Pulmonary artery endothelial cell (primary cell): ENCODE measurements around the gene GMPPA. TPM values are rescaled to one million over a fixed set of nuclear protein-coding genes. Genes with fewer than 3 reads are reported as not detected.

Experiments
- DNase-seq: peaks from one replicate; pipeline ENCODE4 v3.0.0-alpha.2; 2011; ENCODE audit warnings: low read depth, low spot score
- total RNA-seq: library from RNA; depleted of rRNA; stranded (reverse); fragments of >200 nt; gene quantifications from 2 replicates; pipeline ENCODE4 v1.2.3, GENCODE V29; 2014

GMPPA gene
- total RNA-seq: 44.5 and 45.1 TPM in 2 replicates

DNA sequence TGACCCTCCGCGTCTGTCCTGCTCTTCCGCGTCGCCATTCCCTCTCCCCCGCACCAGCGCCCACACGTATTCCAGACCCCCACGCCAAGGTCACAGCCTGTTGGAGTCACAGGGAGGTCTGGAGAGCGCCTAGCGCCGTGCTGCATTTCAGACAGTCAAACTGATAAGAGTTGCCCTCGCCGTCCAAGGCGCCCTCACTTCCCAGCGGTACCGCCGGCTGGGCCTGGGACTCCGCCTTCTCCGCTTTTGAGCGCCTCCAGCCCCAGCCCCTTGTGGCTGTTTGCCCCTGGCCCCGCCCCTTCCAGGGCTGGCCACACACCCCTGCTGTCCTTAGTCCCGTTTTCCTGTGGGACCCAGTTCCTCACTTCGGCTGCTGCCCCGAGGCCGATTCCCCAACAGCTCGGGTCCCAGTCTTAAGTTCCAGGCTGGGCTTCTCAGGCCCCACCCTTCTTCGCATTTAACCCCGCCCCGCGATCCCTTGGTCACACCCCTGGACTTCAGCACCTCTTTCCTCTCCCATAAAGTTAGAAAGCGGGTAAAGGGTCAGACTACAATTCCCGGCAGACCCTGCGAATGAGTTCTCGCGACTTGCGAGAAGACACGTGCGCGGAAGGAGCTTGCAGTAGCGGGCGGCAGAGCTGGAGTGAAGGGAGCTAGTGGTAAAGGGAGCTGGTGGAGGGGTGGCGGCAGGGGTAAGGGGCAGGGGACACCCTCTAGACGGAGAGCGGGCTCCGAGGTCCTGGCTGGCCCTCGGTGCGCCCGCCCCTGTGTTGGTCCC, at the start of gene GMPPA:
Gene GMPPA, plus strand, starts transcription at position 612 of the 778 bp plus-strand sequence. CDS start 1,085 bp downstream, outside the sequence.
- peak; percentile 94 for DNase-seq

DNA sequence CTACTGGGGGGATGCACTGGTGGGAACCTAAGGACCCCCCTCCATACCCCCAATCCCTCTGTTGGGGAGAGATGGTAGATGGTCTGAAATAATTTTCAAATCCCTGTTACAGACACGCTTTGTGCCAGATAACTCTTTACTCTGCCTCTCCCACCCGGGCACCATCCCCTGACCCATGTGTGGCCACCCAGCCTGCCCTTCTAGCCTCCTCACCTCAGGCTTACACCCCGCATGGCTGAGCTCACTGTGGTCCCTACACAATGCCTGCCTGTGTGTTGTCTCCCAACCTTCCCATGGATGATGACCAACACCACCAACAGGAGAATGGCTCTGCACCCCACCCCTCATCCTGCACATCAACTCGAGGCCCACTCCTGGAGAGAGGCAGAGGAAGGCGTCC, 49.1 kb upstream of the GMPPA start:
- DNase-seq: no peak

DNA sequence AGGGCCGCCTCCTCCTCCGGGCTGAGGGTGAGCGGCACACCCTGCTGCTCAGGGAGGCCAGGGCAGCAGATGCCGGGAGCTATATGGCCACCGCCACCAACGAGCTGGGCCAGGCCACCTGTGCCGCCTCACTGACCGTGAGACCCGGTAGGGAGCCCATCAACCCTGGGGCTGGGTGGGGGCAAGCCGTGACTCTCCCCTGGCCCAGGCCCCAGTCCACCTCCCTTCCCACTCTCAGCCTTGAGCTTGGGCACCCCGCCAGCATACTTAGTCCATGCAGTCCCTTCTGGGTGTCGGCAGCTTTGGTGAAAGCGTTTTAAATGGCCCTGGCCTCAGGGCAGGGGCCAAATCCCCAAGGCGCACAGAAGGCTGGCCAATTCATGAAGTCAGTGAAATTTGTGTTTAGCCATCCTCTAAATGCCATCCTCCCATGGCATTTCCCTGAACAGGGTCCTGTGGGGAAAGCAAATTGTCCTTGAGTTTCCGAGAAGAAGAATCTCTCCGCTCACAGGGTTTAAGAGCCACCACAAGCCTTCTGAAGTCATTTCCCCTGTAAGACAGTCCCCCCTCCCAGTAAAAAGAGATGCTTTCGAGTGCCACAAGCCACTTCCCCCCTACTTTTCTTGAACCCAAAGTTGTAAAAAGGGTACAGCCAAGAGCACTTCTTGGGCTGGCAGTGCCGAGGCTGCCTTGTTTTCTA, 46.9 kb upstream of the GMPPA start:
- DNase-seq: no peak

DNA sequence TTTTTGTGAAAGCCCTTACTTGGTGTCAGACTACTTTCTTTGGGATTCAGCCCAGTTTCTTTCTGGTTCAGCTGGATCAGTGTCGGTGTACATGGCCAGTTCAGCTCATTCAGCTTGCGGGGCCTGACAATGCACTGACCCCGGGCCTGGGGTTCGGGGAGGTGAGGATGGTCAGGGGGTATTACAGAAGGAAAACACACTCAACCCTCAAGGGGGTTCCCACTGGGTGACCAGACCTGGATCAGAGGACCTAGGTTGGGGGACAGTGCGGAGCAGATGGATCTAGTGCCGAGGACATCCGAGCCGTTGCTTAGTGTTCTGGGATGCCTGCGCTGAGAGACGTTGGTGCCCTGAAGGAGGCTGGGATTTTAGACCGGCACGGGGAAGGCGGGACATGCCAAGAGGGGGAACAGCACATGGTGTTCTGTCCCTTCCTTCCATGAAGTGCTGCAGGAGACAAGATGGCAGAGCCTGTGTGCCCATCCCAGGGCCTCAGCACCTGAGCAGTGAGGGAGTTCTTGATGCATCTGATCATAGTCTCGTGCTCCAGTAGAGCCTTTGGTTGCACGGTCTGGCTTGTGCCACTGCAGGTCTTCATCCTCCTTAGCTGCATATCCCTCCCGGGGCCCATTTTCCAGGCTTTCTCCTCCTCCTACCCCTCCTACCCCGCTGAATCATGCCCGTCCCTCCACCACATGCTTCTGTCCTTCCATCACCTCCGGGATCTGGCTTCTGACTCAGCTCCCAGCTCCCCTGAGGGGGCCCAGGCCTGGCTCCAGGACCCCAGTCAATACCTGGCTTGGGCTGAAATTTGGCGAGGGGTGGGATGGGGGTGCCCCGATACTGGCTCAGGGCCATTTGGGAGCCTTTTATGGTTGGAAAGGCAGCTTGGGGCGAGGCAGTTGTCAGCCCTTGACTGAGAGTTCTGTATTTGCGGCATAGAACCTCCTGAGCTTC, 46.1 kb upstream of the GMPPA start:
- DNase-seq: no peak

DNA sequence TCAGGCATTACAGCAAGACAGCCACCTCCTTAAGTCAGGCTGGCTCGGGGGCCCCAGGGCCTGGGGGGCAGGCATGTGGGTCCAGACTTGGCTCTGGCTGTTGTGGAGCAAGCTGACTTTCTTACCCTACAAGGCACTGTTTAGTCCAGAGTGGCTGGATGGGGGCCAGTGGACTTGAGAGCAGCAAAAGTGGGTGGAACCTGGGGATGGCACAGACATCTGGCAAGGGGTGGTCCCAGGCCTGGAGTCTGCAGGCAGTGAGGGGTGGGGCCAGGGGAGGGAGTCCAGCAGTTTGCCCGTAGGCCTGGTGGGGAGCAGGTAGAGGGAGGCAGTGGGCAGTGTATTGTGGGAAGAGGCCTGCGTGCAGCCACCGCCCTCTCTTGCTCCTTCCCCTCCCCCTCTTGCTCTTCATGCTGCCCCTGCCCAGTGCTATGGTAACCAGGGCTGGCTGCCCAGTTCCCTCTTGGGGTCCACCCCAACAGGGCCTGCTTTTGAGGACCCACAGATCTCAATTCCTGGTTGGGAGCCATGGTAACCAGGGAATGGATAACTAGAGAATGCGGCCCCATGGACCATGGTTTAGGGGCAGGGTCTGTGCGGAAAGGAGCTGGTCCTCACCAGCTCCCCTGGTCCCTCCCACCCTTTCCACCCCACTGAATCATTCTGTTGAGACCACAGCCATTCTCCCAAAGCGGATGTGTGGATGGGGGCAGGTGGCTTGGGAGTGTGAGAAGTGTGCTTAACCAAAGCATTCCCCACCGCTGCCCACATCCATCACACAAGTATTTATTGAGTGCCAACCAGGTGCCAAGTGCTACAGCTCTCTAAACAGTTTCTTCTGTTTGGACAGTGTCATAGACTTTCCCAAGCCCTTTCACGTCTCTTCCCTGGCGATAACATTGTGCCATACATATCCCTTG, 44.8 kb upstream of the GMPPA start:
- no peak for DNase-seq

DNA sequence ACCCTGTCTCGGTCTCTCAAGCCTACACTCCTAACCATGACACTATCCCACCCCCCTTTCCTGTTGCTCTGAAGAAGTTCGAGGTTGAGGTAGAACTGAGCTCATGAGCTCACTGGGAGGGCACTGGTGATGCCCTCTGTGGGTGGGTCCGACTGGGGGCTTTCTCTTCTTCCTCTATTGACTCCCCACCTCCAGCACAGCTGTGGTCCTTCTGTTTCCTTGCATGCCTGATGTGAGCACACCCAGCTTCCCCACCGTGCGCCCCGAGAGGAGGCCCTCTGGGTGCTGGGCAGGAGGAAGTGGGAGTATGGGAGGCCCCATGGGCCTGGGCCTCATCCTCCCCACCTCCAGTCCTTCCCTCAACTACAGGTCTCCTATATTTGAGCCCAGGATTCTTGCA, 43.1 kb upstream of the GMPPA start:
- no peak for DNase-seq

DNA sequence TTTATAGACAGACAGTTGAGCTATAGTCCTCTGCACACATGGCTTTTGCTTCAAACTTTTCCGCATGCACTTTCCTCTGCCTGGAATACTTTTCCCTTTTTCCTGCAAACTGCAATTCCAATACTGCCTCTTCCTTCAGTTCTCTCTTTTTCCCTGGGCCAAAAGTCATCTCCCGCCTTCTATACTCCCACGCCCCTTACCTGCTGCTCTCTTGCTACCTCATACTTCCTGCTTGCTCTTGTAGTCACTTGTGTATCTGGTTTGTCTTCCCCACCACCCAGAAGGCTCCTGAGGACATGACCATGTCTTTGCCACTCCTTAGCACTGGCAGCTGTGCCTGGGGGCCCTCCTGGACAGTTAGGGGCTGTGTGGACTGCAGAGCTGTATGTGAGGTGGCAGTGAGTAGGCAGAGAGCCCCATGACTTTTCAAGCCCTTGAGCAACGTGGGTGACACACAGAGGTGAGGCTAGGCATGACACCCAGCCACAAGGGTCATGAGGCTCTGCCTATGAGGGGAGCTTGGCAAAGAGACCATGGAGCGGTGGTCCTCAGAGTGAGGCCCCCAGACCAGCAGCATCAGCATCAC, 40.8 kb upstream of the GMPPA start:
- DNase-seq: no peak

DNA sequence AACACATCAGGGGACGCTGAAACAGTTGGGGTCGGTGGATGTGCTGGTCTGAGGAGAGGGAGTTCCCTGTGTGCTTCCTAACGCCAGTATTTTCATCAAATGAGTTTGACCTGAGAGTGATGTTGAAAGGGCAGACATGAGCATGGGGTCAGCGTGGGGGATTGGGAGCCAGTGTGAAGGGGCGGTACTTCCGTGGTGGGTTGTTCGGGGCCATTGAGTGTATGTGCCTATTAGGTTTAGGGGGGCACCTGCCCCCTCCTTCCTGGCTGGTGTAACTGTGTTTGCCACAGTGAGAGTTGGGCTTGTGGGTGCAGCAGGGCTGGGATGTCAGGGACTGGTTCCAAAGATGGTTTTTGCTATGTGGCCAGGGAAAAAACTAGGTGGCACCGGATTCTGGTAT, 39.7 kb upstream of the GMPPA start:
- DNase-seq: no peak

DNA sequence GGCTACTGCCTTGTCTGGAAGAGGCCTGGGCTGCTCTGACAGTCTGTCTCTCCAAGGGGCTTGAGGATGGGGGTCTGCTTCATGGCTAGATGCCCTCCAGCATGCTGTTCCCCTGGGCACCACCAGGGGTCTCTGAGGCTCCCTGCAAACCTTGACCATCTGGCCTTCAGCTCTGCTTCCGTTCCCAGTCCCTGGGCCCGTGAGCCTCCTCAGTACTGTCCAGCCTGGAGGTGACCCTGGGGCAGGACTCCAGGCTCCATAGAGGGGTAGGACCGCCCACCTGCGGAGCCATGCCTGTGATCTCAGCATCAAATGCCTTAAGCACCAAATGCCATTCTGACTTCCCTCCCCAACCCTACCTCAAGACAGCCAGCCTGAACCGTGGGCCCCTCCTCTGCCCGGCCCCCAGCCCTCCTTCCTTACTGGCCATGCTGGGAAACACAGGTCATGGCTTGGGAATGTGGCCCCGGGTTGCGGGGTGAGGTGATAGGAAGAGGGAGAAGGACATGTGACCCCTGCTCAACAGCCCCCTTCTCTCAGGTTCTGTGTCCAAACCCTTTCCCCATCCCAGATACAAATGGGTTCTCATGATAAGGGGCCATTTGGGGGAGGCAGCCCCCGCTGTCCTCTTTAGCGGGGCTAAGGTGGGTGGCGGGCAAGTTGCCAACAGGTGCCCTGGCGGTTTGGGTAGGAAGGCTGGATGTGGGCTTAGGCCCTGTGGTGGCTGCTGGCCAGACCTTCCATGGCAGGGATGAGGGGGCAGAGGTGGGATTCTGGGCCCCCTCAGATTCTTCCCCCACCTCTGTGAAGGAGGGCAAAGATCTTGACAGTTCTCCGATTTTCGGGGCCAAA, 39.0 kb upstream of the GMPPA start:
- no peak for DNase-seq

DNA sequence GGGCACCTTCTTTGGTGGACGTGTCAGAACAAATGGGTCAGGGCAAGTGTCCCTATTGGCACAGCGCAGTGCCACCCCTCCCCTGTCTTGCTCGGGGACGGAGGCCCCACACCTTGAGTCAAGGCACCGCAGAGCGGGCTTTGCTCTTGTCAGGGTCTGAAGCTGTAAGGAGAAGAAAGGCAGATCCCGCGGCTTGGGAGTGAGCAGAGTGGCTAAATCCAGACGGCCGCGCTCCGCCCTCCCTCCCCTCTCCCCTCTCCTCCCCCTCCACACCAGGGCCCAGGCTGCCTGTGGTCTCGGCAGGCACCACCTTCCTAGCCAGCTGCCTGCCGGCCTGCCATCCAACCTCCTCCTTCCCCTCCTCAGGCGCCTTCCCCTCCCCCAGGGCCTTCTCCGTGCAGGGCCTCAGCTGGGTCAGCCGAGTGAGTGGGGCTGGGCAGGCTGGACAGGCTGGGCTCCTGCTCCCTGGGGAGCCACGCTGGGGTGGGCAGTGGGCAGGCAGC, 38.2 kb upstream of the GMPPA start:
- DNase-seq: no peak

DNA sequence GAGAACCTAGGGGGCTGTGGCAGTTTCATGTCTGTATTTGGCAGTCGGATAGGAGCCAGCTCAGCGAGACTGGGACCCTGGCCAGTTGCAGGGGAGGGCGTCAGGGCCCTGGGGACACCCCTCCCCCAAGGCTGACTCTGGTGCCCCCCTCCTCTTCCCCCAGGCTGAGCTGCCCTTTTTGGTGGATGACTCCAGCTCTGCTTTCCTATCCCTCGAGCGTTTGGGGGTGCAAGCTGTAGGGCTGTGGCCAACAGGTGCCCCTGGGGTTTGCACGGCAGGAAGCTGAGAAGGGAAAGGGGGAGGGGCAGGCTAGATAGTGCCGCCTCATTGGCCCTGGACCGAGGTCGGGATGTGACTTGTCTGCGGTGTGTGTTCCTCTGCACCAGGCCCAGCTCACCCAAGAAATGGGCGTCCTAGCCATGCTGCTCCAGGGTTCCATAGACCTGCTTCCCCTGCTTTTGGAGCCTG, 37.6 kb upstream of the GMPPA start:
- no peak for DNase-seq

DNA sequence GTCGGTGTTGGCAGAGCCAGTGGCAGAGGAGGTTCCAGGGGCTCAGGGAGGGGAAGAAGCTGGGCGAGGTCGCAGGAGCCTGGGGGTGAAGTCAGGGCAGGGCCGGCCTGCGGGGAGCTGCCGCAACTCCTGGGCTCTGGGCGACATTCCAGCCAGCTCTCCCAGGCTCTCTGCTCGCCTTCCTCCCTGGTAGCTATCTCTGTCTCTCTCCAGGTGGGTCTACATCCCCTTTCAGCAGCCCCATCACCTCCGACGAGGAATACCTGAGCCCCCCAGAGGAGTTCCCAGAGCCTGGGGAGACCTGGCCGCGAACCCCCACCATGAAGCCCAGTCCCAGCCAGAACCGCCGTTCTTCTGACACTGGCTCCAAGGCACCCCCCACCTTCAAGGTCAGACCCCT, 37.0 kb upstream of the GMPPA start:
- DNase-seq: no peak

DNA sequence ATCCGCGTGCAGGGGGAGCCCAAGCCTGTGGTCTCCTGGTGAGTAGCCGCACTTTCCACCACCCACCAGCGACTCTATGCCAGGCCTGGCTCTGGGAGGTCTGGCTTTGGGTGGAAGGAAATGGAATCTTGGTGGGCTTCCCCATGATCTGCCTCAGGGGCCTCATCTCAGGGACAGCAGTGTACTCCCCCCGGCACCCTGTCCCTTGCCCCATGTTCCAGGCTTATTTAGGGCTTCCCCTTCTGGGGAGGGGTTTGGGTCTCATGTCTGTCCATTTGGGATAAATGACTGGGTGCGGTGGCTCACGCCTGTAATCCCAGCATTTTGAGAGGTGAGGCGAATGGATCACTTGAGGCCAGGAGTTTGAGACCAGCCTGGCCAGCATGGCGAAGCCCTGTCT, 36.3 kb upstream of the GMPPA start:
- no peak for DNase-seq

DNA sequence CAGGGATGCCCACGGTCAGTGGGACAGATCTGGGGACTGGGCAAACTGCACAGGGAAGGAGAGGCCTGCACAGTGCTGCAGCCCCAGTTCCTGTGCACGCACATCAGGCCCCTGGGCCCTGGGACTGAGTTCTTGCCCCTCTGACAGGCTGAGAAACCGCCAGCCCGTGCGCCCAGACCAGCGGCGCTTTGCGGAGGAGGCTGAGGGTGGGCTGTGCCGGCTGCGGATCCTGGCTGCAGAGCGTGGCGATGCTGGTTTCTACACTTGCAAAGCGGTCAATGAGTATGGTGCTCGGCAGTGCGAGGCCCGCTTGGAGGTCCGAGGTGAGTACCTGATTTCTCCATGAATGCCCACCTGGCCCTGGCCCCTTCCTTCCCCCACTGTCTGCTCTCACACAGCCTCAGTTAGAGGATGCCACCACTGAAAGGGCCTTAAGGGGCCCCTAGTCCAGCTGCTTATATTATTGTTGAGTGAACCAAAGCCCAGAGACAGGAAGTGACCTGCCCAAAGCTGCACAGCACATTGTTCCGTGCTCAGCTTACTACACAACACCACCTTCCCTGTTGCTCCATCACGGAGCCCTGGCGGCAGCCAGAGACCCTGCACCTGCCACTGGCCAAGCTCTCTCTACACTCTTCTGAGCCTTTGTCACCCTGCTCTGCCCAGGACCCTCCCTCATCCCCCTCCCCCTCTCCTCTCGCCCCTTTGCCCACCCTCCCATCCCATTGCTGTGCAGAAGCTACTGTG, 34.2 kb upstream of the GMPPA start:
- no peak for DNase-seq

DNA sequence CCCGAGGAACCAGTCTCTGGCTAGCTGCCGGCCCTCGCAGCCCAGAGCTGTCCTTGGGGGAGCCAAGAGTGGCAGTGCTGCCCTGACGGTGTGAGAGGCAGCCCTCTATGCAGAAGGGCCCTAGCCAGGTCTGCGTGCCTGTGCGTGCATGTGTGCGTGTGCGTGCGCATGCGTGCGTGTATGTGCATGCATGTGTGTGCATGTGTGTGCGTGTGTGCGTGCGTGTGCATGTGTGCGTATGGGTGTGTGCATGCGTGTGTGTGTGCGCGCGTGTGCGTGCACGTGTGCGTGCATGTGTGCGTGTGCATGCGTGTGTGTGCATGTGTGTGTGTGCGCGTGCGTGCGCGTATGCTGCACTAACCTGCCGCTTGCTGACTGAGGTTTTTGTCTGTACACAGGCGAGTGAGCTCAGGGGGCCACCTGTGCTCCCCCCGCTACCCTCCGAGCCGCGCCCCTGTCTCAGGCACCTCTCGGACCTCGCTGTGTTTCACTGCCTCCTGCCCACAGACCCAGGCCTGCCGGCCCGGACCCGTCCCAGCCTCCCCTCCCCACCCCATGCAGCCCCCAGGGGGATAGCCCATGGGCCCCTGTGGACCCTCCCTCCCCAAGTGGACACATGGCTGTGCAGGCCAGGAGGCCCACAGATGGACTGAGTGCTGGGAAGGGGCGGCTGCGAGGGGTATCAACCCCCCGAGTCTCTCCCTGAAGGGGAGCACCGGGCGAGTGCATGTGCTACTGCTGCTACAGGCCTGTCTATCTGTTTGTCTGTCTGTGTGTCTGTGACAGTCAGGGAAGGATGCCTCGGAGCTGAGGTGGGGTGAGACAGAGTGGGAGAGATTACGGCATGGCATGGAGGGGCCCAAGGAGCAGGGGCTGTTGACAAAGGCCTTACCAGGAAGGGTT, 32.8 kb upstream of the GMPPA start:
- DNase-seq: no peak

DNA sequence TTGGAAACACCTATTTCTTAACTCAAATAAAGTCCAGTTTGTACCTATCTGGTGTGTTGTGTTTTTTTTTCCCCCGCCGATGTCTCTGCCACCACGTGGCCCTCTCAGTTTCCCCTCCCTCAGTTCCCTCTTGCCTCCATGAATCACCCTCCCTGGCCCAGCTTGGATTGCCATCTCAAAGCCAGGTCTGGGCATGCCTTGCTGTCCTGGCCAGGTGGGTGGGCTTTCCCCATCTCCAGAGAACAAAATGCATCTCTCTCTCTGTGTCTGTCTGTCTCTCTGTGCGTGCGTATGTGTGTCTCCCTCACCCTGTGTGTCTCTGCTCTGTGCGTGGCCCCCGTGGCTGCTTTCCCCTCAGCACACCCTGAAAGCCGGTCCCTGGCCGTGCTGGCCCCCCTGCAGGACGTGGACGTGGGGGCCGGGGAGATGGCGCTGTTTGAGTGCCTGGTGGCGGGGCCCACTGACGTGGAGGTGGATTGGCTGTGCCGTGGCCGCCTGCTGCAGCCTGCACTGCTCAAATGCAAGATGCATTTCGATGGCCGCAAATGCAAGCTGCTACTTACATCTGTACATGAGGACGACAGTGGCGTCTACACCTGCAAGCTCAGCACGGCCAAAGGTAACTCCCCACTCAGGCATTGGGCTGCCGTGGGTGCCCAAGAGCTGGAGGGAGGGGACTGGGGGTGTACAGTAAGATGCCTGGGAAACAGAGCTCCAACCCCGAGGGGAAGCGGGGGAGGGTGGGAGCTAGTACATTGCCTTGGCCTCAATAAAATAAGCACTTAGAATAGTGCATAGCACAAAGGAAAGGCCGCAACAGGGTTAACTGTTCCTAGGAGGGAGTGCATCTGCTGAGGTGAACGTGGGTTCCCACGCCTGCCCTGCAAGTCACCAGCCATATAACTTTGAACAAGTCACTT, 31.6 kb upstream of the GMPPA start:
- DNase-seq: no peak
